Right lobe of liver (tissue), 4 donors: ENCODE data around the gene PDE6H.

Experiments
- CTCF ChIP-seq, 4 donors: fragments of 200-600 bp in 3 of 4; fragments of 450-650 bp in 1 of 4; IDR thresholded peaks; one replicate each; pipeline versions ENCODE4 v1.5.1 to v1.8.0; 2016 to 2022; ENCODE audit warnings: antibody characterized with exemption in 4 of 4, mild to moderate bottlenecking in 2 of 4
- POLR2A ChIP-seq: fragments of 450-650 bp; IDR thresholded peaks from one replicate; pipeline ENCODE4 v1.6.1; 2017; ENCODE audit warnings: antibody characterized with exemption, mild to moderate bottlenecking
- donor health status: DM: no; HTN: no; CAD: no.
- donor health status: DM: no; HTN: no; CAD: no.
- donor health status: DM: no; HTN: yes; CAD: no.

- TF ChIP-seq CTCF (IDR thresholded peaks at IDR 0.05) (no peak), POLR2A (no peak)
These were observed 26.3 kb downstream of the PDE6H start for GRCh38 chr12:14999021-14999694.
